Nephron progenitor cell (in vitro differentiated cells): ENCODE measurements around the gene SLC46A1.

Experiments used
- DNase-seq: peaks from one replicate; pipeline ENCODE4 v3.0.0; 2021
- H3K27ac Mint-ChIP-seq: 2 replicates; pipeline ENCODE4 v1.8.0; 2021; ENCODE audit warnings: mild to moderate bottlenecking, moderate library complexity, mixed read lengths
- H3K27me3 Mint-ChIP-seq: 2 replicates; pipeline ENCODE4 v1.8.0; 2021; ENCODE audit warnings: mild to moderate bottlenecking, low read depth, mixed read lengths; ENCODE audit not compliant: poor library complexity
- H3K36me3 Mint-ChIP-seq: 2 replicates; pipeline ENCODE4 v1.8.0; 2021; ENCODE audit warnings: low read depth, mixed read lengths
- H3K4me1 Mint-ChIP-seq: 2 replicates; pipeline ENCODE4 v1.8.0; 2021; ENCODE audit warnings: mixed read lengths
- H3K4me3 Mint-ChIP-seq: 2 replicates; pipeline ENCODE4 v1.8.0; 2021; ENCODE audit warnings: mild to moderate bottlenecking, moderate library complexity, mixed read lengths
- H3K9me3 Mint-ChIP-seq: 2 replicates; pipeline ENCODE4 v1.8.0; 2021; ENCODE audit warnings: mild to moderate bottlenecking, moderate library complexity, mixed read lengths
- TF ChIP-seq, protein P1 (sequence below): fragments of 200-600 bp; sonication (generic); IDR thresholded peaks from 2 replicates; pipeline ENCODE4 v1.5.0; 2021; ENCODE audit warnings: antibody characterized with exemption

SLC46A1 gene

DNA sequence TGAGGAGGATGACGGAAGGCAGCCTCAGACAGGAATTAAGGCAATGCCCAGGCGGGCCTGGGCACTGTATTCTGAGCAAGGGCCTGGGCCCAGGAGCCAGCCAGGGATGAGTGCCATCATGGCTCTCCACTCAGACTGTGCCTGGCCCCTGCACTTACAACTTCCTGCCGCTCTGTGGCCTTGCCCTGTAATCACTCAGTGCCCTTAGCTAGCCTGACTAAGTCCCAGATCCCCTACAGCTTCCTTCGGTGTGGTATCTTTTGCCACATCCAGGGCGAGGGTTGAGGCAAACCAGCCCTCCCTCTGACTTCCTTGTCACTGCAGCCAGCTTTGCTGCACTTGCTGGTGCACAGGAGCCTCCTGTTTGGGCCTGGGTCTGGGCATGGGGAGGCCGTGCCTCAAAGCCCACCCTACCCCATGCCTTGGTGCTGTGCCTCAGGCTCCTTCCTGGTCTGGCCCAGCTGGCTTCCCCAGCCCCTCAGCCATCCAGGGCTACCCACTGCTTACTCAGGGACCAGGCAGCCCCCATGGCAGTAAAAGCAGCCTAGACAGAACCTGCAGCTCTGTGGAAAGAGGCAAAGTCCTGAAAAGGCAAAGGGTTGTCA lies 9.3 kb downstream of the SLC46A1 start:
- TF ChIP-seq, protein P1, sequence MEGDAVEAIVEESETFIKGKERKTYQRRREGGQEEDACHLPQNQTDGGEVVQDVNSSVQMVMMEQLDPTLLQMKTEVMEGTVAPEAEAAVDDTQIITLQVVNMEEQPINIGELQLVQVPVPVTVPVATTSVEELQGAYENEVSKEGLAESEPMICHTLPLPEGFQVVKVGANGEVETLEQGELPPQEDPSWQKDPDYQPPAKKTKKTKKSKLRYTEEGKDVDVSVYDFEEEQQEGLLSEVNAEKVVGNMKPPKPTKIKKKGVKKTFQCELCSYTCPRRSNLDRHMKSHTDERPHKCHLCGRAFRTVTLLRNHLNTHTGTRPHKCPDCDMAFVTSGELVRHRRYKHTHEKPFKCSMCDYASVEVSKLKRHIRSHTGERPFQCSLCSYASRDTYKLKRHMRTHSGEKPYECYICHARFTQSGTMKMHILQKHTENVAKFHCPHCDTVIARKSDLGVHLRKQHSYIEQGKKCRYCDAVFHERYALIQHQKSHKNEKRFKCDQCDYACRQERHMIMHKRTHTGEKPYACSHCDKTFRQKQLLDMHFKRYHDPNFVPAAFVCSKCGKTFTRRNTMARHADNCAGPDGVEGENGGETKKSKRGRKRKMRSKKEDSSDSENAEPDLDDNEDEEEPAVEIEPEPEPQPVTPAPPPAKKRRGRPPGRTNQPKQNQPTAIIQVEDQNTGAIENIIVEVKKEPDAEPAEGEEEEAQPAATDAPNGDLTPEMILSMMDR = no peak
- Mint-ChIP-seq H3K36me3 (no peaks in the 10 kb centered on the region), H3K27ac (no peak overlapping the region), H3K4me3 (no peak overlapping the region), H3K4me1 (peaks cover 42% of the 10 kb centered on the region), H3K9me3 (no peaks in the 10 kb centered on the region), H3K27me3 (peaks cover 3% of the 10 kb centered on the region)
- DNase-seq = no peak

DNA sequence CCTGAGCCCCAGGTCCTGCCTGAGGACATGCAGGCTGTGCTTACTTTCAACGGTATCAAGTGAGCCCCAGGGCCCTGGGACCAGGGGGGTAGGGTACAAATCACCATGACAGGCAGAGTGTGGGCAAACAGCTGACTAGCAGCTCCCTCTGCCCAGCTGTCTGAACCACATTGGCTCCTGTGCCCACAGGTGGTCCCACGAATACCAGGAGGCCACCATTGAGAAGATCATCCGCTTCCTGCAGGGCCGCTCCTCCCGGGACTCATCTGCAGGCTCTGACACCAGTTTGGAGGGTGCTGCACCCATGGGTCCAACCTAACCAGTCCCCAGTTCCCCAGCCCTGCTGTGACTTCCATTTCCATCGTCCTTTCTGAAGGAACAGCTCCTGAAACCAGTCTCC lies 10.0 kb downstream of the SLC46A1 start:
- no peak for DNase-seq
- TF ChIP-seq, protein P1 = no peak
- H3K27ac Mint-ChIP-seq = no peak overlapping the region
- peaks cover 5% of the 10 kb centered on the region for H3K27me3 Mint-ChIP-seq
- no peaks in the 10 kb centered on the region for H3K9me3 Mint-ChIP-seq
- H3K4me1 Mint-ChIP-seq = peaks cover 42% of the 10 kb centered on the region
- peaks cover 7% of the 10 kb centered on the region for H3K36me3 Mint-ChIP-seq
- no peak overlapping the region for H3K4me3 Mint-ChIP-seq

DNA sequence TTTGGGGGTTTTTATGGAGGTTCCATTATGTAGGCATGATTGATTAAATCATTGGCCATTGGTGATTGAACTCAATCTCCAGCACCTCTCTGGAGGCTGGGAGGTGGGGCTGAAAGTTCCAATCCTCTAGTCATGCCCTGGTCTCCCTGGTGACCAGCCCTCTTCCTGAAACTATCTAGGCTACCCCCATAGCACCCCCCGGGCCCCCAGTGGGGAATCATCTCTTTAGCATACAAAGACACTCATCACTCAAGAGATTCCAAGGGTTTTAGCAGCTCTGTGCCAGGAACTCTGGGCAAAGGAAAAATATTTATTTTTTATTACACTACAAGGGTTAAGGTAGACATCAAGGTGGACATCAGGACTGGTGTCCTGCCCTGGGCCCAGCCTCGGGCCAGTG lies 10.6 kb downstream of the SLC46A1 start:
- no peaks in the 10 kb centered on the region for H3K9me3 Mint-ChIP-seq
- H3K36me3 Mint-ChIP-seq = peaks cover 12% of the 10 kb centered on the region
- H3K4me1 Mint-ChIP-seq = peaks cover 42% of the 10 kb centered on the region
- no peak overlapping the region for H3K4me3 Mint-ChIP-seq
- H3K27me3 Mint-ChIP-seq = peaks cover 7% of the 10 kb centered on the region
- TF ChIP-seq, protein P1 = no peak
- no peak for DNase-seq
- no peak overlapping the region for H3K27ac Mint-ChIP-seq

DNA sequence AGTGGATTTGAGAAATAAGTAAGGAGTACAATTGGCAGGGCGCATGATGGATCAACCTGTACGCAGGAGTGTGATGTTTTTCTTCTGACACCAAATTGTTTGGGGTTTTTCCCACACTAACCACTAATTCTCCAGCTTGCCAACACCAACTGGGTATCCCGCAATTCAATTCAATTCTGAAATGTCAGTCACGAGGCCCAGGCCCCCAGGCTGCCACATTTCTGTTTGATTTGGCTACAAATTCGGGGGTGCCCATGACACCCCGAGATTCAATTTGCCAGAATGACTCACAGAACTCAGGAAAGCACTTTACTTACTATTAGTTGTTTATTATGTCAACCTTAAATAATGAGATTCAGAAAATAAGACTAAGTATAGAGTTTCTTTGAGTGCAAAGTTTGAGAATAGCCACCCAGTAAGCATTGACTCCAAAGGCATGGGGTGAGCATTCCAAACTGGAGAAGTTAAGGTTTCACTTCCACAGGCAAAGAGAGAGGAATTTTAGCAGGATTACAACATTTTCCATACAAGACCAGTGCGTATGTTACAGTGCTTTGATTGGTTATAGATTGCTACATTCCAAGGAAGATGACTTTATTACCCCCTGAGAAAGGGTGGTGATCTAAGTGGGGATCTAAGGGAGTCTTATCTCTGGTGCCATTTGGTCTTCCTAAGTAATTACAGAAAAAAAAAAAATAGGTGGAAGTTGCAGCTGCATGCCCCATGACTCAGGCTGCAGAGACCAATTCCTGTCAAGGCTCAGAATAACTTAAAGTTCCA lies 11.5 kb downstream of the SLC46A1 start:
- no peaks in the 10 kb centered on the region for H3K9me3 Mint-ChIP-seq
- TF ChIP-seq, protein P1 = no peak
- no peak overlapping the region for H3K27ac Mint-ChIP-seq
- peaks cover 7% of the 10 kb centered on the region for H3K27me3 Mint-ChIP-seq
- H3K4me3 Mint-ChIP-seq = no peak overlapping the region
- H3K36me3 Mint-ChIP-seq = peaks cover 21% of the 10 kb centered on the region
- DNase-seq = no peak
- peaks cover 42% of the 10 kb centered on the region for H3K4me1 Mint-ChIP-seq

DNA sequence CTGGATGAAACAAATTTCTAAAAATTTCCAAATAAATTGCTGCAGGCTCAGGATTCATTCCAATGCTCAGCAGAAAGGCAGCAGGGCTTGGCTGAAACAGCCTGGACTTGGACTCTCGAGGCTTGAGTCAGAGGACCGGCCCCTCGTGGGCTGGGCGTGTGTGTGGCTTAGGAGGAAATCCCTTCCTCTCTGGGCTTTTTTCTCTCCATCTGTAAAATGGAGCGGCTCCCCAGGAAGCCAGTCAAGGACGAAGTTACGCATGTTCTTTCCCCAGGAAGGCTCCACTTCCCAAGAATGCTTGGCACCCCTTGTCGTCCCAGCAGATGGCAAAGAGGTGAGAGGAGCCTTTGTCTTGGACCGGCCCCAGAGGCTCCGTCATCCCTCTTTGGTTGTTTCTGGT lies 13.5 kb downstream of the SLC46A1 start:
- Mint-ChIP-seq H3K4me1 (peaks cover 22% of the 10 kb centered on the region), H3K27me3 (peaks cover 10% of the 10 kb centered on the region), H3K27ac (no peak overlapping the region), H3K4me3 (no peak overlapping the region), H3K36me3 (peaks cover 24% of the 10 kb centered on the region), H3K9me3 (no peaks in the 10 kb centered on the region)
- TF ChIP-seq, protein P1 = no peak
- DNase-seq = no peak

DNA sequence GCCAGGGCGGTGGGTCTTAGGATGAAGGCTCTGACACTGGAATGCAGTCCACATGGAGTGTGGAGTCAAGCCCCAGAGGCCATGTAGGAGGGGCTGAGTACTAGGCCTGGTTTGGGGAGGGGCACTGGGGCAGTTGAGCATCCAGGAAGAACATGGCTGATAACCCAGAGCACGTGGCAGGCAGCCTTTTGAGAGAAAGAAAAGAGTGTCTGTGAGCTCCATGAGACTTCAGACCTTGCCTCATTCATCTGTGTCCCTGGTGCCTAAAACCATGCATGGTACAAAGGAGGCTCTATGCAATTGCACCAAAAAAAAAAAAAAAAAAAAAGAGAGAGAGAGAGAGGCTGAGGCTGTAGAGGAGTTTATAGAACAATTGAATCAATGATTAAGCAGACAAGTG lies 14.6 kb downstream of the SLC46A1 start:
- no peak for DNase-seq
- peaks cover 24% of the 10 kb centered on the region for H3K36me3 Mint-ChIP-seq
- H3K4me1 Mint-ChIP-seq = peaks cover 18% of the 10 kb centered on the region
- no peaks in the 10 kb centered on the region for H3K9me3 Mint-ChIP-seq
- H3K27me3 Mint-ChIP-seq = peaks cover 20% of the 10 kb centered on the region
- TF ChIP-seq, protein P1 = no peak
- no peak overlapping the region for H3K4me3 Mint-ChIP-seq
- no peak overlapping the region for H3K27ac Mint-ChIP-seq
